Right atrium auricular region (tissue), 2 donors: ENCODE results near the gene RPSA. TPM values are rescaled to one million over a fixed set of nuclear protein-coding genes. Genes with fewer than 3 reads are reported as not detected.
"Not testable (repeated sequence)": the region's sequence is repeated elsewhere in the genome, so short reads cannot be mapped to it uniquely, and the experiment has no call there.

Experiments used
- DNase-seq: peaks from one replicate; pipeline ENCODE4 v3.0.0-alpha.2; 2019; ENCODE audit warnings: low spot score
- H3K27ac ChIP-seq, 2 donors: fragments of 200-600 bp; sonication (generic); 1 replicate in 1 of 2; 2 replicates in 1 of 2; pipeline ENCODE4 v1.5.1; 2016 to 2019
- H3K27me3 ChIP-seq, 2 donors: fragments of 200-600 bp; sonication (generic); one replicate each; pipeline versions ENCODE4 v1.5.1 to v1.6.0; 2017 to 2019
- H3K36me3 ChIP-seq: fragments of 200-600 bp; sonication (generic); one replicate; pipeline ENCODE4 v1.5.1; 2016
- H3K4me1 ChIP-seq, 2 donors: fragments of 200-600 bp; sonication (generic); one replicate each; pipeline versions ENCODE4 v1.5.1 to v1.6.0; 2017 to 2019
- H3K4me3 ChIP-seq, 2 donors: fragments of 200-600 bp; sonication (generic); 1 replicate in 1 of 2; 2 replicates in 1 of 2; pipeline ENCODE4 v1.5.1; 2017 to 2019; ENCODE audit warnings: mild to moderate bottlenecking in 1 of 2, moderate library complexity in 1 of 2
- H3K9me3 ChIP-seq, 2 donors: fragments of 200-600 bp; sonication (generic); one replicate each; pipeline ENCODE4 v1.5.1; 2019
- total RNA-seq, 2 donors: library from RNA; depleted of rRNA; stranded (reverse); fragments of >200 nt; gene quantifications; one replicate each; pipeline ENCODE4 v1.1.0, GENCODE V29; 2016
- TF ChIP-seq, protein P1 (sequence below), 2 donors: fragments of 200-600 bp; sonication (generic); IDR thresholded peaks; one replicate each; pipeline ENCODE4 v1.5.1; 2019; ENCODE audit warnings: antibody characterized with exemption in 2 of 2

The RPSA gene
- 100 to 1,000 TPM; 351 to 628 TPM for total RNA-seq

DNA sequence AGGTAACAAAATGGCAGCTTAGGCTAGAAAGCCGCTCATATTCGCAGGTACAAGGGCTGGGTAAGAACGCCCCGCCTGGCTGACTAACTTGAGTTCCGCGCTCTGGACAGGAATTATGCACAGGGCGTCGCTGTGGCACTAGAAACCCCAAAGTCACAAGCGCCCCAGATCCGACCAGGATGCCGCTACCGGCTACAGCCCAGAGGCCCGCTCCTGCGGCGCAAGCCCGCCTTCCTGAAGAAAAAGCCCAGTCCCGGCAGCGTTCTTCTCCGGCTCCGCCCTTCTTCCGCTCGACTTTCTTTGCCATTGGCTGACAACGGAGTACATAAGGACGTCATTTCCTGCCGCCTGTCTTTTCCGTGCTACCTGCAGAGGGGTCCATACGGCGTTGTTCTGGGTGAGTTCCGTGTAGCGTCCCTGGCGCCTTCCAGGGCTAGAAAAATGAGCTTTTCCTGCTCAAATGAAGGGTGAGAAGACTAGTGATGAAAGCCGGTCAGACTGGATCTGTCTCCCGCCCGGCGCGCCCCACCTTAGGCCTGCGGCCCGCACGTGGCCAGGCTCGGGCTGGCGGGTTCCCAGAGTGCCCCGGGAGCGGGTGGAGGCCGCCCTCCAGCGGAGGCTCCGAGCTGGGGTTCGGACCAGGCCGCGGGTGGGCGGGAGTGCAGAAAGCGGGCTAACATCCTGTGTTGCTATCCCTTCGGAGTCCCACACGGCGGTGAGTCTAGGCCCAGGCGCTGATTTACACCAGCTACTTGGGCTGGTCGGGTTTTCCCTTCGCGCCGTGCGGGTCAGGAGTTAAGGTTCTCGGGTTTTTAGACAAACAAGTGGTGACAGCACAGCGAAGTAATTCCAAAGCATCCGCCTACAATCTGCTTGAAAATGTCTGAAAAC is at the start of gene RPSA:
TSS of gene RPSA (plus strand) at position 353 of the 891 bp plus-strand sequence. CDS start 934 bp downstream, outside the sequence.
- Histone ChIP-seq H3K27ac (peak within 1 kb of the TSS; percentile 77 to 79), H3K36me3 (peaks cover 40% of the 10 kb centered on the region), H3K9me3 (no peaks in the 10 kb centered on the region), H3K4me3 (peak within 1 kb of the TSS; percentile 69 to 75), H3K4me1 (peaks cover 0 to 24% of the 10 kb centered on the region in 2 donors), H3K27me3 (no peaks in the 10 kb centered on the region)
- TF ChIP-seq, protein P1, sequence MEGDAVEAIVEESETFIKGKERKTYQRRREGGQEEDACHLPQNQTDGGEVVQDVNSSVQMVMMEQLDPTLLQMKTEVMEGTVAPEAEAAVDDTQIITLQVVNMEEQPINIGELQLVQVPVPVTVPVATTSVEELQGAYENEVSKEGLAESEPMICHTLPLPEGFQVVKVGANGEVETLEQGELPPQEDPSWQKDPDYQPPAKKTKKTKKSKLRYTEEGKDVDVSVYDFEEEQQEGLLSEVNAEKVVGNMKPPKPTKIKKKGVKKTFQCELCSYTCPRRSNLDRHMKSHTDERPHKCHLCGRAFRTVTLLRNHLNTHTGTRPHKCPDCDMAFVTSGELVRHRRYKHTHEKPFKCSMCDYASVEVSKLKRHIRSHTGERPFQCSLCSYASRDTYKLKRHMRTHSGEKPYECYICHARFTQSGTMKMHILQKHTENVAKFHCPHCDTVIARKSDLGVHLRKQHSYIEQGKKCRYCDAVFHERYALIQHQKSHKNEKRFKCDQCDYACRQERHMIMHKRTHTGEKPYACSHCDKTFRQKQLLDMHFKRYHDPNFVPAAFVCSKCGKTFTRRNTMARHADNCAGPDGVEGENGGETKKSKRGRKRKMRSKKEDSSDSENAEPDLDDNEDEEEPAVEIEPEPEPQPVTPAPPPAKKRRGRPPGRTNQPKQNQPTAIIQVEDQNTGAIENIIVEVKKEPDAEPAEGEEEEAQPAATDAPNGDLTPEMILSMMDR (IDR thresholded peaks at IDR 0.05) = peak in 1 of 2 donors; percentile 67
- peak; percentile 97 for DNase-seq

DNA sequence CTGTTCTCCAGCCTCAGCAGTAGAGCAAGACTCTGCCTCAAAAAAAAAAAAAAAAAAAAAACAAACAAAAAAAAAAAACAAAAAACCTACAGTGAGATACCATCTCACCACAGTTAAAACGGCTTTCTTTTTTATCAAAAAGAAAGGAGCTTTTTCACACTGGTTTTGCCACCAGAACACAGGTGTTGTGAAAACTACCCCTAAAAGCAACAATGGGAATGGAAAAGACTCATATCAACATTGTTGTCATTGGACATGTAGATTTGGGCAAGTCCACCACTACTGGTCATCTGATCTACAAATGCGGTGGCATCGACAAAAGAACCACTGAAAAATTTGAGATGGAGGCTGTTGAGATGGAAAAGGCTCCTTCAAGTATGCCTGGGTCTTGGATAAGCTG is 48.2 kb upstream of the RPSA start:
- Histone ChIP-seq H3K27me3 (no peaks in the 10 kb centered on the region), H3K4me1 (peaks cover 0 to 6% of the 10 kb centered on the region in 2 donors), H3K9me3 (no peaks in the 10 kb centered on the region), H3K36me3 (no peaks in the 10 kb centered on the region), H3K4me3 (no peak overlapping the region), H3K27ac (no peak overlapping the region)
- DNase-seq = no peak
- TF ChIP-seq, protein P1 (IDR thresholded peaks at IDR 0.05) = no peak

DNA sequence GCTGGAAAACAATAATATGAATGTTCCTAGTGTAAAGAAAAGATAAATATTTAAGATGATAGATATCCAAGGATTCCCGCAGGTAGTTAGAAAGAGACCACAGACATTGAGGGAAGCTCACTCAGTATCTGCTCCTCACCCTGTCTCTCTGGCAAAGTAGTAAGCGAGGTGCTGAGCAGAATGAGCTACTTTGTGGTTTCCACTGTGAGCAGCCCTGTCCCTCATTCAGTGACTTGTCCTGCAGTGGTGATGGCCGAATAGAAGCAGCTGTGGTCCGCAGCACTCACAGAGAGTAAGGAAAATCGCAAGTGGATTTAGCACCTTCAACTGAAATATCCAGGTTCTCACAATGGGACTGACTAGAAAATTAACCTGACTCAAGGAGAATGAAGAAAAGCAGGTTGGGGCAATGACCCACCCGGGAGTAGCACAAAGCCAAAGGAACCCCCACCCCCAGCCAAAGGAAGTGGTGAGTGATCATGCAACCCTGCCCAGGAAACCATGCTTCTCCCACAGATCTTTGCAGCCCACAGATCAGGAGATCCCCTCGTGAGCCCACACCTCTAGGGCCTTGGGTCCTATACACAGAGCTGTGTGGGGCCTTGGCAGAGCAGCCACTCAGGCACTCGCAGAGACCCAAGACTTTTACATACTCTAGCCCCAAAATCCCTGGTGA is 45.1 kb upstream of the RPSA start:
- Histone ChIP-seq H3K4me1 (peaks cover 0 to 6% of the 10 kb centered on the region in 2 donors), H3K36me3 (no peaks in the 10 kb centered on the region), H3K9me3 (no peaks in the 10 kb centered on the region), H3K27ac (no peak overlapping the region), H3K27me3 (no peaks in the 10 kb centered on the region), H3K4me3 (no peak overlapping the region)
- TF ChIP-seq, protein P1 (IDR thresholded peaks at IDR 0.05) = no peak
- no peak for DNase-seq

DNA sequence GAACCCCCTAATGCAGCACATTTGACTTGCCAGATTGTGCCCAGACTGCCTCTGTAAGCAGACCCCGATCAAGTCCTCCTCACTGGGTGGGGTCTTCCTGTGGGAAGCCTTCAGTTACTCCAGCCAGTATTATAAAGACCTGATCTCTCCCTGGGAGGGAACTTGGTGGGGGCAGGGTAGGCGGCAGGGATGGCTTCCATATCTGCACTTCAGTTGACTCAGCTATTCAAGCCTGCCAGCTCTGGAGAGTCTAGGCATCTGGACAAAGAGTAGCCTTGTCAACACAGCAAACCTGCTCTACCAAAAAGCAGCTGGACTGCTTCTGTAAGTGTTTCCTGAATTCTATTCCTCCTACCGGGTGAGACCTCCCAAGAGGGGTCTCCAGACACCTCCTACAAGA is 44.3 kb upstream of the RPSA start:
- no peak overlapping the region for H3K27ac ChIP-seq
- no peak for DNase-seq
- no peaks in the 10 kb centered on the region for H3K36me3 ChIP-seq
- TF ChIP-seq, protein P1 (IDR thresholded peaks at IDR 0.05) = no peak
- no peak overlapping the region for H3K4me3 ChIP-seq
- H3K27me3 ChIP-seq = no peaks in the 10 kb centered on the region
- H3K9me3 ChIP-seq = no peaks in the 10 kb centered on the region
- H3K4me1 ChIP-seq = peaks cover 0 to 6% of the 10 kb centered on the region in 2 donors

DNA sequence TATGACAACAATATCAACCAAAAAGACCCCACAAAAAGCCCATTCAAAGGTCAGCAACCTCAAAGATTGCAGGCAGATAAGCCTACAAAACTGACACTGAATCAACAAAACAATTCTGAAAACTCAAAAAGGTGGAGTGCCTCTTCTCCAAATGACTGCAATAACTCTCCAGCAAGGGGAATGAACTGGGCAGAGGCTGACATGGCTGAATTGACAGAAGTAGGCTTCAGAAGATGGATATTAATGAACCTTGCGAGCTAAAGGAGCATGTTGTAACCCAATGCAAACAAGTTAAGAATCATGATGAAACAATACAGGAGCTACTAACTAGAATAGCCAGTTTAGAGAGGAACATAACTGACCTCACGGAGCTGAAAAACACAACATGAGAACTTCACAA is 43.7 kb upstream of the RPSA start:
- DNase-seq = no peak
- TF ChIP-seq, protein P1 (IDR thresholded peaks at IDR 0.05) = no peak
- peaks cover 0 to 6% of the 10 kb centered on the region in 2 donors for H3K4me1 ChIP-seq
- H3K27ac ChIP-seq = no peak overlapping the region
- H3K4me3 ChIP-seq = no peak overlapping the region
- H3K27me3 ChIP-seq = no peaks in the 10 kb centered on the region
- H3K36me3 ChIP-seq = no peaks in the 10 kb centered on the region
- H3K9me3 ChIP-seq = no peaks in the 10 kb centered on the region

DNA sequence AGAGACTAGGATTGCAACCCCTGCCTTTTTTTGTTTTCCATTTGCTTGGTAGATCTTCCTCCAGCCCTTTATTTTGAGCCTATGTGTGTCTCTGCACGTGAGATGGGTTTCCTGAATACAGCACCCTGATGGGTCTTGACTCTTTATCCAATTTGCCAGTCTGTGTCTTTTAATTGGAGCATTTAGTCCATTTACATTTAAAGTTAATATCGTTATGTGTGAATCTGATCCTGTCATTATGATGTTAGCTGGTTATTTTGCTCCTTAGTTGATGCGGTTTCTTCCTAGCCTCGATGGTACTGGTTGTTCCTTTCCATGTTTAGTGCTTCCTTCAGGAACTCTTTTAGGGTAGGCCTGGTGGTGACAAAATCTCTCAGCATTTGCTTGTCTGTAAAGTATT is 36.1 kb upstream of the RPSA start:
- not testable (repeated sequence) for DNase-seq, H3K9me3 ChIP-seq, H3K36me3 ChIP-seq, H3K27me3 ChIP-seq, H3K4me1 ChIP-seq, H3K4me3 ChIP-seq, H3K27ac ChIP-seq
